ENCODE measurements around the gene PKHD1. TPM values are rescaled to one million over a fixed set of nuclear protein-coding genes. Genes with fewer than 3 reads are reported as not detected.

PKHD1 gene
- total and polyA plus RNA-seq, 12 donors: 0.03 to 0.22 (median 0.09) TPM; not detected in 3

- H3K27me3 ChIP-seq: no peaks in the 10 kb centered on the region
- TF ChIP-seq POLR2A (IDR thresholded peaks at IDR 0.05) (no peak), CTCF (IDR thresholded peaks at IDR 0.05) (no peak)
- 53 to 68% (median 56%) methylated on average over 2 of the region's 2 CpGs for WGBS, 4 donors
- DNase-seq: no peak
- H3K4me3 ChIP-seq: no peak overlapping the region
- no peak overlapping the region for H3K27ac ChIP-seq
- no peaks in the 10 kb centered on the region for H3K36me3 ChIP-seq (replicated peaks in 1 of 2)
- intact Hi-C loops (cut with DNase I): no loop called here
- H3K9me3 ChIP-seq (replicated peaks in 1 of 3): no peaks in the 10 kb centered on the region
- H3K4me1 ChIP-seq (replicated peaks in 1 of 2): no peaks in the 10 kb centered on the region
Observed at GRCh38 chr6:51778666-51779065, 308.7 kb downstream of the PKHD1 start.

DNA sequence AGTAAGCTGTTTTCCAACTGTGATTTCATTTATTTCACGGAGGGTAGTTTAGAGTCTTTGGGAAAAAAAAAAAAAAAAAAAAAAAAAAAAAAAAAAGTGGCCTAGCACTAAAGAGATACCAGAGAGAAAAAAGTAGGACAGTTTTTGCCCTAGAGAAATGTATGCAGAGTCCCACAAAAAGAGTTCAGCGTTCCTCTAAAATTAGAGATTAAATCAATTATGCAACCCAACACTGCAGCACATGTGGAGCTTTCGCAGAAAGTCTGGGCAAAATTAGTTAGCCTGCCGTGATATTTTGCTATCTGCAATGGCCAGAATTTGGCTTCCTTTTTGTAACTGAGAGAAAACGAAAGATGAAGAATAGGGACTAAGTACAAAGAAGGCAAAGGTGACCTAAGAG is 309.8 kb downstream of the PKHD1 start:
- 56 to 73% (median 60%) methylated on average over 5 of the region's 5 CpGs for WGBS, 4 donors
- Histone ChIP-seq H3K36me3 (replicated peaks in 1 of 2) (no peaks in the 10 kb centered on the region), H3K9me3 (replicated peaks in 1 of 3) (no peaks in the 10 kb centered on the region), H3K27me3 (no peaks in the 10 kb centered on the region), H3K4me1 (replicated peaks in 1 of 2) (no peaks in the 10 kb centered on the region), H3K27ac (no peak overlapping the region), H3K4me3 (no peak overlapping the region)
- no peak for TF ChIP-seq CTCF (IDR thresholded peaks at IDR 0.05)
- intact Hi-C loops (cut with DNase I): no loop called here
- DNase-seq: no peak

DNA sequence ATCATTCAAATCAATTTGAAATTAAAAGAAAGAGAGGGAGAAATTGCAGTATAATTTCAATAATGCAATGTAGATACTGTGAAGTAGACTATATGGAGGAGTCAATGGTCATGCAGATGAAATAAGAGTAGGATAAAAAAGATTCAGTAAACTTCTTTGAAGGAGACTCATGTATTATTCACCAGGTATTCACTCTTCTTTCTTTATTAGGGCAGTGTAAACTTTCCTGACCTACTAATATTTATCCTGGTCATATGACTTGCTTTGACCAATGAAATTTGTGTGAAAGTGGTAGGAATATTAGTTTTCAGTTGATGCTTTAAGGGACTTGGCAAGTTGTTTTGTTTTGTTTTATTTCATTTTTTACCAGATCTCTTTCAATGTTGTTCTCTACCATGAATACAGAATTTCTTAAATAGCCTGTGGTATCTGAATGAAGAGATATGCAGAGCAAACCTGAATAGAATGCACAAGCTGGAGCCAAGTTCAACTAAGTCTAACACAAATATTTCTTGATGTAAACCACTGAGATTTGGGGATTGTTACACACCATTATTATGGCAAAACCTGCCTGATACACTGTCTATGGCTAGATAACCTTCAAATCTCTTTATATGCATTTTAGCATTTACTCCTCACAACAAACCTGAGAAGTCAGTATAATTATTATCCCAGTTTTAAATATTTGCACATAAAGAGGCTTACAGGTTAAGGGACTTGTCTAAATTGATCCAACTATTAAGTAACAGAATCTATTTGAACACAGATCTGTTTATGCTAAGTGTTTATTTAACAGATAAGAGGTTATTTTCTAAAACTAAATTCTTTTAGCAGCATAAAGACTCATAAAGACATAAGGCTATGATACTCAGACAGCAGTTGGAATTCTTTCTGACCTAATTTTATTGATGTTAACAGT is 311.2 kb downstream of the PKHD1 start:
- intact Hi-C loops (cut with DNase I): no loop called here
- no peak for TF ChIP-seq POLR2A (IDR thresholded peaks at IDR 0.05)
- TF ChIP-seq CTCF (IDR thresholded peaks at IDR 0.05): no peak
- no peaks in the 10 kb centered on the region for H3K36me3 ChIP-seq (replicated peaks in 1 of 2)

GRCh38 chr6:51768087-51768486 is 319.3 kb downstream of the PKHD1 start:
- Histone ChIP-seq H3K36me3 (replicated peaks in 1 of 2) (no peaks in the 10 kb centered on the region), H3K4me1 (replicated peaks in 1 of 2) (no peaks in the 10 kb centered on the region), H3K9me3 (replicated peaks in 1 of 3) (peaks cover 0 to 7% (median 0%) of the 10 kb centered on the region in 3 donors), H3K27me3 (no peaks in the 10 kb centered on the region), H3K4me3 (no peak overlapping the region), H3K27ac (no peak overlapping the region)
- no peak for TF ChIP-seq POLR2A (IDR thresholded peaks at IDR 0.05)
- TF ChIP-seq CTCF (IDR thresholded peaks at IDR 0.05): no peak
- no peak for DNase-seq
- intact Hi-C loops (cut with DNase I): no loop called here

More for the DNA sequence above, 311.2 kb downstream of the PKHD1 start:
- H3K27me3 ChIP-seq: no peaks in the 10 kb centered on the region
- no peaks in the 10 kb centered on the region for H3K4me1 ChIP-seq (replicated peaks in 1 of 2)
- H3K27ac ChIP-seq: no peak overlapping the region
- DNase-seq: no peak
- no peaks in the 10 kb centered on the region for H3K9me3 ChIP-seq (replicated peaks in 1 of 3)
- H3K4me3 ChIP-seq: no peak overlapping the region

All from adrenal gland (tissue), 12 donors.